Mononuclear cell (primary cell): ENCODE results near the gene CDK5RAP1. TPM values are rescaled to one million over a fixed set of nuclear protein-coding genes. Genes with fewer than 3 reads are reported as not detected.

ENCODE experiments used
- H3K27me3 ChIP-seq: 2 replicates; pipeline ENCODE4 v1.6.0; 2011; ENCODE audit warnings: low read length, control low read depth; ENCODE audit not compliant: insufficient read depth
- H3K4me1 ChIP-seq: 2 replicates; pipeline ENCODE4 v1.5.1; 2011; ENCODE audit warnings: mild to moderate bottlenecking, low read length, control low read depth; ENCODE audit not compliant: insufficient read depth
- H3K4me3 ChIP-seq: 2 replicates; pipeline ENCODE4 v1.5.1; 2011; ENCODE audit warnings: mild to moderate bottlenecking, low read length, moderate library complexity
- H3K9me3 ChIP-seq: 2 replicates; pipeline ENCODE4 v1.5.1; 2011; ENCODE audit warnings: low read depth, mild to moderate bottlenecking, control low read depth, low read length
- total RNA-seq: library from RNA; depleted of rRNA; stranded (reverse); fragments of >200 nt; gene quantifications from one replicate; pipeline ENCODE4 v1.2.3, GENCODE V29; 2012

The CDK5RAP1 gene
- total RNA-seq, 1 donor = 34.6 TPM

DNA sequence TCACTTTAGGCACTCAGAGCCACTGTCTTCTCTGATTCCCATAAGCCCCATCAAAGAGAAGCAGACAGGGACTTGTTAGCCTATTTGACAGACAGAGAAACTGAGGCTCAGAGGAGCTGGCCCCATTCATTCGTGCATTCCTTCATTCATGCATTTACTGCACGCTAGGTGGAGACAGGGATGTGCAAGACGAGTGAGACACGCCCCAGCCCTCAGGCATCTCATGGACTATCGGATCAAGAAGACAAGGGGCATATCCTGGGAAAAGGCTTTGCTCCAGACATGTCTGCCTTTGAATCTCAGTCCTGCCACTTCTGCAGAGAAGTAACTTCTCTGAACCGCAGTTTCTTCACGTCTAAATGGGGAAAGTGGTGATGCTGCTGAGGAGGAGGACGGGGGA, 64.2 kb downstream of the CDK5RAP1 start:
- H3K4me1 ChIP-seq = no peaks in the 10 kb centered on the region
- H3K27me3 ChIP-seq = no peaks in the 10 kb centered on the region
- no peaks in the 10 kb centered on the region for H3K9me3 ChIP-seq
- H3K4me3 ChIP-seq = no peak overlapping the region

DNA sequence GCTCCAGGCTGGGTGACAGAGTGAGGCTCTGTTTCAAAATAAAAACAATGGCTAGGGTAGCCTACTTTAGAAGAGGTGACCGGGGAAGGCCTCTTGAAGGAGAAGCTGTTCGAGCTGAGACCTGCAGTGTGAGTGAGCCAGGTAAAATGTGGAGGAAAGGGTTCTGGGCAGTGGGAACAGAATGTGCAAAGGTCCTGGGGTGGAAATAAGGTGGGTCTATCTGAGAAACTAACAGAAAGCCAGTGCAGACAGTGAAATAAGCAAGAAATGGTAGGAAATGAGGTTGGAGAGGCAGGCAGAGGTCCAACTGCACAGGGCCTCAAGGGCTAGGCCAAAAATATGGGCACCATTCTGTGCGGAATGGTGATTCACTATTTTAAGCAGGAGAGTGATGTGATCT, 64.9 kb downstream of the CDK5RAP1 start:
- Histone ChIP-seq H3K4me1 (no peaks in the 10 kb centered on the region), H3K4me3 (no peak overlapping the region), H3K9me3 (no peaks in the 10 kb centered on the region), H3K27me3 (no peaks in the 10 kb centered on the region)

DNA sequence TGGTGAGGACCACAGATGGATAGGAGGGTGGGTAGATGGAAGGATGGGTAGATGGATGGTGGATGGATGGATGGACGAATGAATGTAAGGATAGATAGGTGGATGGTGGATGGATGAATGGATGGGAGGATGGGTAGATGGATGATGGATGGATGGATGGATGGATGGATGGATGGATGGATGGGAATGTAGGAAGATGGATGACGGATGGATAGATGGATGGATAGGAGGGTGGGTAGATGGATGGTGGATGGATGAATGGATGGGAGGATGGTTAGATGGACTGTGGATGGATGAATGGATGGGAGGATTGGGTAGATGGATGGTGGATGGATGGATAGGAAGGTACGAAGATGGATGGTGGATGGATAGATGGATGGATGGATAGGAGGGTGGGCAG, 67.2 kb downstream of the CDK5RAP1 start:
- Histone ChIP-seq H3K4me3 (no peak overlapping the region), H3K4me1 (no peaks in the 10 kb centered on the region), H3K27me3 (no peaks in the 10 kb centered on the region), H3K9me3 (no peaks in the 10 kb centered on the region)

DNA sequence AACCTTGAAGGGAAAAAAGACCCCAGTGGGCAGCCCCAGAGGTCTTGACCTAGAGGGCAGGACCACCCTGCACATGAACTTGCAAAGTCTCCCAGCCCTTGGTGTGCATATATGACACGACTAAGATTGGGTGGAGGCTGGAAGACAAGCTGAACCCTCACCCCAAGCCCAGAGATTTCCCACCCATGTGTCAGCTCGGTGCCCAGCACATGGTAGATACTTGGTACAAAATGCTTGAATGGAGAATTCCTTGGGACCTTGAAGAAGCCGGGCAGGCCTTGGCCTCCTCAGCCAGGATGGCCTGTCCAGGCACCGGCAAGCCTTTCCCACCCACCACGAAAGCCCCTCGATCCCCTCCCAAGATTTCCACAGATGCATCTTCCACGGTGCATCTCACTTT, 67.7 kb downstream of the CDK5RAP1 start:
- Histone ChIP-seq H3K9me3 (no peaks in the 10 kb centered on the region), H3K27me3 (no peaks in the 10 kb centered on the region), H3K4me3 (no peak overlapping the region), H3K4me1 (no peaks in the 10 kb centered on the region)

- Histone ChIP-seq H3K27me3 (no peaks in the 10 kb centered on the region), H3K4me3 (no peak overlapping the region), H3K9me3 (no peaks in the 10 kb centered on the region), H3K4me1 (no peaks in the 10 kb centered on the region)
Measured at GRCh38 chr20:33332905-33333456, 68.3 kb downstream of the CDK5RAP1 start.

DNA sequence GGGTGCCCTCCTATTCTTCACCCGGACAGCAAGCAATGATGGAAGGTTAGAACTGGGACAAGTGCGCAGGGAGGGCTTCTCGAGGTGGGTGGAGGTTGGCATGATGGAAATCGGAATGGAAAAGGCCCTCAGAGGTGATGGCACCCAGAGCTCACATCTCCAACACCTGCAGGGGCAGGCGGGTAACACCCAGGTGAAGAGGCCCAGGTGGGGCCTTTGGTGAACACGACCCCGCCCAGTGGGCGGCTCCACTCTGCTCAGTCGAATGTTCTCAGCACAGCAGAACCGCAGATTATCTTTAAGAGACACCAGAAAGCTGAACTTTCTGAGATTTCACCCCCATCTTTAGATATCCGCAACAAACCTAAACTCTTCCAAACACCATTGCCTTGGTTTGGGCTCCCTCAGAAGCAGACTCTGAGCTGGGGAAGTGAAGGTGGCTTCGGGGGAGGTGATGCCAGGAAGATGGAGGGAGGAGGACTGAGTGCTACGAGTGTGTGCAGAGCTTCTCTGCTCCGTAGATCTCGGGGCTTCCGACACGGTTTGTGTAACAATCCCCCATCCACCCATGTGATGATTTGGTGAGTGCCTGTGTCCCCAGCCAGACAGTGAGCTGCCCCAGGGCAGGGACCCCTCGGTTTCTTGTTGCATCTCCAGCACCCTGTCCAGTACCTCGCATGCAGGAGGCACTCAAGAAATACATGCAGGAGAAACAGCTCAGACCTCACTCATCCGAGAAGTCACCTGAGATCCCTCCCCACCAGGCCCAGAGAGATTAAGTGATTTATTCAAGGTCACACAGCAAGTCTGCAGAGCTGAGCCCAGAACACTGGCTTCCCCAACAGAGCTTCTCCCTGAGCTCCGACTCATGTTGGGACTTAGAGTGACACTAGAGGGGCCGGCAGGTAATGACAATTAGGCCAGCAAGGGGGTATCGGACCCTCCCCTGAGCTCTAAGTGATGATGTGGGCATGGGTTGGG, 72.9 kb downstream of the CDK5RAP1 start:
- Histone ChIP-seq H3K4me3 (no peak overlapping the region), H3K27me3 (no peaks in the 10 kb centered on the region), H3K9me3 (no peaks in the 10 kb centered on the region), H3K4me1 (no peaks in the 10 kb centered on the region)

DNA sequence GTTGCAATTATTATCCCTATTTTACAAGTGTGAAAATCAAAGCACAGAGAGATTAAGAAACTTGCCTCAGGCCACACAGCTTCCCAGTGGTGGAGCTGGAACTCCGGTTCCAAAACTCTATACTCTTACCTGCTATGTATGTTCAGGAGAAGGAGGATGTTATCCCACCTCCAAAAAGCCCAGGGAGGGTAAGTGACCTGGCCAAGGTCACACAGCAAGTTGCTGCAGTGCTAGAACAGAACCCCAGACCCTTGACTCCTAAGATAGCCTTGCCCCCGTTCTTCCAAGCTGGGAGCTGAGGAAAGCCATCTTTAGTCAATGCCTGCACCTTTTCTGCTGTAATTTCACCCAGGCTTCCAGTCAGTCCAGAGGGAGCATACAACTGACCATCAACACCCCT, 76.0 kb downstream of the CDK5RAP1 start:
- Histone ChIP-seq H3K4me3 (no peak overlapping the region), H3K9me3 (no peaks in the 10 kb centered on the region), H3K4me1 (no peaks in the 10 kb centered on the region), H3K27me3 (no peaks in the 10 kb centered on the region)

DNA sequence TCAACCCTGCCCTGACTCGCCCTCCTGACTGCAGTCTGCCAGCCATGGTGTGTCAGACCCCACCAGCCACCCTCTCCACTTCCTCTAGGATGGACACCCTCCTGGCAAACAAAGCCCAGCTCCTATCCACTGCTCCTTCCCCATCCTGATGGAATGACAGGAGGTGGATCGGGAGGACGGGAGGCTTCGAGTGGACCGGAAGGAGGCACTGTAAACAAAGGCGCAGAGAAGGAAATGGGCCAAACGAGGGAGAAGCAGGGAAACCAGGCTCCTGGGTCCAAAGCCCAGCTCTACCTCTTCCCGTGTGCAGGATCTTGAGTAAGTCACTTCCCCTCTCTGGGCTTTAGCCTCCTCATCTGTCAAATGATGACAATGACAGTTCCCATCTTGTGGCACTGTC, 78.1 kb downstream of the CDK5RAP1 start:
- no peaks in the 10 kb centered on the region for H3K27me3 ChIP-seq
- no peak overlapping the region for H3K4me3 ChIP-seq
- no peaks in the 10 kb centered on the region for H3K9me3 ChIP-seq
- no peaks in the 10 kb centered on the region for H3K4me1 ChIP-seq

- Histone ChIP-seq H3K4me3 (no peak overlapping the region), H3K27me3 (no peaks in the 10 kb centered on the region)
Measured at GRCh38 chr20:33322456-33322855, 78.9 kb downstream of the CDK5RAP1 start.

GRCh38 chr20:33320006-33320405, 81.3 kb downstream of the CDK5RAP1 start:
- H3K4me3 ChIP-seq = no peak overlapping the region
- no peaks in the 10 kb centered on the region for H3K4me1 ChIP-seq
- no peaks in the 10 kb centered on the region for H3K9me3 ChIP-seq
- no peaks in the 10 kb centered on the region for H3K27me3 ChIP-seq

More at GRCh38 chr20:33322456-33322855, 78.9 kb downstream of the CDK5RAP1 start:
- H3K9me3 ChIP-seq = no peaks in the 10 kb centered on the region
- H3K4me1 ChIP-seq = no peaks in the 10 kb centered on the region

DNA sequence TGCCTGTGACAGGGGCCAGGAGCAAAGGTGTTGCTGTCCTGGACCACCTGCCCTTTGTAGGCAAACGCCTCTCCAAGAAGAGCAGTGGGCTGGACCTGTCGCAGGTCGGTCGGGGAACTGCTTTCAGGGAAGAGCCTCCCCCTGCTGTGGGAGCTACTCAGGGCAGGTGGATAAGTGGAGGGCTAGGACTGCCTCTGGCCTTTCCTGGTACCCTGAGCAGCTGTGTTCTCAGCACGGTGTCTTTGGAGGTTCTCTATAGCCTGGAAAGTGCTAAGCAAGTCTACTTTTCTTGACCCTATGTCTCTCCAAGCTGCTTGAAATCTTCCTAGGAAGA, 83.3 kb downstream of the CDK5RAP1 start:
- Histone ChIP-seq H3K9me3 (no peaks in the 10 kb centered on the region), H3K4me1 (no peaks in the 10 kb centered on the region), H3K4me3 (no peak overlapping the region), H3K27me3 (no peaks in the 10 kb centered on the region)

DNA sequence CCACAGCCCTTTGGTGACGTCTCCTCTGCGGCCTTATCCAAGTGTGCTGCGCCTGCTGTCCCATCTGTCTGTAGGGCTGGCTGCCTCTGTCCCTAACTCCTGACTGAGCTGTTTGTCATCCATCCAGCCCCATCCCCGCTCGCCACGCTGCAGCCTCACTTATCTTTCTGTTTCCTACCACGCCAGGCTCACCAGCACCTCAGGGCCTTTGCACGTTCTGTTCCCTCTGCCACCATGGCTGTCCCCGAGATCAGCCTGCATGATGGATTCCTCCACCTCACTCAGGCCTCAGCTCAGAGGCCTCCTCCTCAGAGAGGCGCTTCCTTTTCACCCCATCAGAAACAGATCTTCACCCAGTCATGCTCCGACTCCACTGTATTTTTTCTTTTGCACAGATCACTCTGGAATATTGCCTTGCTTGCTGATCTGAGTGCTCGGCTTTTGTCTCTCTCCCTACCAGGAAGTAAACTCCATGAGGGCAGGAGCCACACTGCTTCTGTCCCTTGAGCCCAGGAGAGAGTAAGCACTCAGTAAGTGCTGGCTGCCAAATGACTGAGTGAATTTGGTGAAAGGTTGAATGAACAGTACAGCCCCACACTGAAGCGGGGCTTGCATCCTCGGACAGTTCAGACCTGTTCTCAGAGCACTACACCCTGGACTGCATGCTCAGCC, 83.8 kb downstream of the CDK5RAP1 start:
- Histone ChIP-seq H3K4me3 (no peak overlapping the region), H3K4me1 (no peaks in the 10 kb centered on the region), H3K9me3 (no peaks in the 10 kb centered on the region), H3K27me3 (no peaks in the 10 kb centered on the region)

GRCh38 chr20:33316958-33317357, 84.4 kb downstream of the CDK5RAP1 start:
- Histone ChIP-seq H3K4me1 (no peaks in the 10 kb centered on the region), H3K4me3 (no peak overlapping the region), H3K27me3 (no peaks in the 10 kb centered on the region), H3K9me3 (no peaks in the 10 kb centered on the region)

DNA sequence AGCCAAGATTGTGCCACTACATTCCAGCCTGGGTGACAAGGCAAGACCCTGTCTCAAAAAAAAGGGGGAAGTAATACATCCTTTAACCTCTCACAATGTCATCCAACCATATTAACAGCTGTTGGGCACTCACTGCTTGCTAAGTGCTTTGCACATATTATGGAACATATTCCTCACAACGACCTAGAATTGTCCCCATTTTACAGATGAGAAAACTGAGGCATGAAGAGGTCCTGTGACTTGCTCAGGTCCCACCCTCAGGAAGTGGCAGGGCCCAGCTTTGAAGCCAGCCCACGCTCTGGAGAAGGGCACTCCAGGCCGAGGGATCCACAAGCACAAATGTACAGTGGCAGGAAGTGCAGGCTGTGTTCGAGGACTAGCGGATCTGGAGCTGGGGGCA, 85.0 kb downstream of the CDK5RAP1 start:
- no peaks in the 10 kb centered on the region for H3K27me3 ChIP-seq
- no peaks in the 10 kb centered on the region for H3K4me1 ChIP-seq
- no peaks in the 10 kb centered on the region for H3K9me3 ChIP-seq

GRCh38 chr20:33313686-33314314, 87.5 kb downstream of the CDK5RAP1 start:
- Histone ChIP-seq H3K9me3 (no peaks in the 10 kb centered on the region), H3K27me3 (no peaks in the 10 kb centered on the region), H3K4me3 (no peak overlapping the region), H3K4me1 (no peaks in the 10 kb centered on the region)

More for the DNA sequence above, 85.0 kb downstream of the CDK5RAP1 start:
- no peak overlapping the region for H3K4me3 ChIP-seq
